H1 (cell line): ENCODE results near the gene EFHB. TPM values are rescaled to one million over a fixed set of nuclear protein-coding genes. Genes with fewer than 3 reads are reported as not detected.

ENCODE experiments used
- CTCF ChIA-PET: fragments of 300-600 bp; sonication (Branson Sonifier 250); formaldehyde crosslinking; loops from one replicate; lab custom pipeline; 2021; ENCODE audit not compliant: partially characterized antibody; lab: Charles Lee
- POLR2A ChIA-PET: fragments of 300-600 bp; sonication (Branson Sonifier 250); formaldehyde crosslinking; loops from one replicate; lab custom pipeline; 2021; ENCODE audit warnings: inconsistent platforms; ENCODE audit not compliant: partially characterized antibody; lab: Charles Lee
- DNase-seq, 2 experiments: peaks; one replicate each; pipeline versions ENCODE4 v3.0.0 to v3.0.0-alpha.2; 2010 to 2022; ENCODE audit warnings: low spot score in 2 of 2, low read depth in 1 of 2, mixed read lengths in 1 of 2
- FAIRE-seq: peaks from 2 replicates; lab custom pipeline; 2011; peaks lifted over from hg19 to GRCh38; lab: Jason Lieb, UNC
- H2AFZ ChIP-seq: 2 replicates; pipeline ENCODE4 v1.8.1; 2012; ENCODE audit warnings: low read length, inconsistent platforms
- H2AK5ac ChIP-seq: 2 replicates; pipeline ENCODE4 v1.6.1; 2013; ENCODE audit warnings: low read depth, low read length
- H2BK120ac ChIP-seq: replicated peaks from 2 replicates; pipeline ENCODE3; 2013; ENCODE audit warnings: low read depth, low read length, inconsistent platforms
- H2BK12ac ChIP-seq: 2 replicates; pipeline ENCODE4 v1.6.1; 2013; ENCODE audit warnings: low read depth, low read length
- H2BK15ac ChIP-seq: 2 replicates; pipeline ENCODE4 v1.6.1; 2013; ENCODE audit warnings: low read length
- H2BK20ac ChIP-seq: 2 replicates; pipeline ENCODE4 v1.6.1; 2013; ENCODE audit warnings: low read length
- H2BK5ac ChIP-seq: 2 replicates; pipeline ENCODE4 v1.6.1; 2013; ENCODE audit warnings: low read depth, low read length
- H3K14ac ChIP-seq: 2 replicates; pipeline ENCODE4 v1.6.1; 2013; ENCODE audit warnings: inconsistent platforms; ENCODE audit not compliant: insufficient read length
- H3K18ac ChIP-seq: 2 replicates; pipeline ENCODE4 v1.6.1; 2013; ENCODE audit warnings: low read length; ENCODE audit errors: extremely low read depth
- H3K23ac ChIP-seq: 2 replicates; pipeline ENCODE4 v1.6.1; 2013; ENCODE audit warnings: inconsistent platforms; ENCODE audit not compliant: insufficient read length
- H3K23me2 ChIP-seq: 2 replicates; pipeline ENCODE4 v1.6.1; 2013; ENCODE audit warnings: low read depth, low read length
- H3K27ac ChIP-seq: 2 replicates; pipeline ENCODE4 v1.6.1; 2011; ENCODE audit warnings: low read depth, low read length, inconsistent platforms
- H3K27me3 ChIP-seq, 4 experiments: replicated peaks in 1 of 4; 1 replicate in 1 of 4; 2 replicates in 3 of 4; pipeline versions ENCODE4 v1.6.1 to v1.8.1; 2011 to 2013; ENCODE audit warnings: low read length in 3 of 4, mild to moderate bottlenecking in 3 of 4, inconsistent platforms in 2 of 4, mixed read lengths in 2 of 4, moderate library complexity in 1 of 4; ENCODE audit not compliant: control insufficient read depth in 3 of 4, insufficient read depth in 3 of 4; ENCODE audit errors: extremely low read depth in 1 of 4
- H3K36me3 ChIP-seq, 4 experiments: 2 replicates each; pipeline versions ENCODE4 v1.6.1 to v1.8.1; 2011 to 2013; ENCODE audit warnings: mild to moderate bottlenecking in 4 of 4, low read length in 3 of 4, moderate library complexity in 2 of 4, control low read depth in 1 of 4, inconsistent platforms in 1 of 4; ENCODE audit not compliant: insufficient read depth in 4 of 4, control insufficient read depth in 2 of 4
- H3K4ac ChIP-seq: replicated peaks from 2 replicates; pipeline ENCODE3; 2013; ENCODE audit warnings: low read length, low read depth, mixed read lengths, inconsistent platforms; ENCODE audit not compliant: insufficient read length
- H3K4me1 ChIP-seq, 4 experiments: replicated peaks in 1 of 4; 1 replicate in 1 of 4; 2 replicates in 3 of 4; pipeline versions ENCODE4 v1.6.1 to v1.8.1; 2011 to 2013; ENCODE audit warnings: low read length in 3 of 4, inconsistent platforms in 2 of 4, mixed read lengths in 1 of 4; ENCODE audit not compliant: insufficient read depth in 4 of 4, control insufficient read depth in 3 of 4
- H3K4me2 ChIP-seq, 2 experiments: 2 replicates each; pipeline versions ENCODE4 v1.6.1 to v1.8.1; 2011 to 2013; ENCODE audit warnings: low read depth in 2 of 2, low read length in 2 of 2, control low read depth in 1 of 2, inconsistent platforms in 1 of 2, mild to moderate bottlenecking in 1 of 2; ENCODE audit not compliant: insufficient read depth in 1 of 2
- H3K4me3 ChIP-seq, 4 experiments: fragments of 200-600, 300-600 bp in 1 of 4; sonication (generic), shearing (Covaris generic), sonication (Bioruptor Twin) in 1 of 4; 2 replicates each; pipeline versions ENCODE4 v1.5.1 to v1.8.1; 2011 to 2016; ENCODE audit warnings: low read length in 4 of 4, low read depth in 3 of 4, control low read depth in 2 of 4, inconsistent platforms in 2 of 4, mild to moderate bottlenecking in 2 of 4, mixed read lengths in 1 of 4, moderate library complexity in 1 of 4; ENCODE audit not compliant: insufficient read depth in 2 of 4; ENCODE audit errors: extremely low read depth in 1 of 4
- H3K56ac ChIP-seq: replicated peaks from 2 replicates; pipeline ENCODE3; 2013; ENCODE audit warnings: low read depth, mild to moderate bottlenecking, mixed read lengths, low read length, inconsistent platforms; ENCODE audit not compliant: insufficient read length
- H3K79me1 ChIP-seq: 2 replicates; pipeline ENCODE4 v1.6.1; 2013; ENCODE audit warnings: low read depth, low read length, control low read depth
- H3K79me2 ChIP-seq, 2 experiments: 2 replicates each; pipeline versions ENCODE4 v1.6.1 to v1.8.1; 2012 to 2013; ENCODE audit warnings: low read length in 2 of 2, mild to moderate bottlenecking in 2 of 2, inconsistent platforms in 1 of 2; ENCODE audit not compliant: insufficient read depth in 2 of 2, control insufficient read depth in 1 of 2
- H3K9ac ChIP-seq, 4 experiments: replicated peaks in 1 of 4; 1 replicate in 1 of 4; 2 replicates in 3 of 4; pipeline versions ENCODE4 v1.6.1 to v1.8.1; 2011 to 2013; ENCODE audit warnings: low read depth in 3 of 4, low read length in 3 of 4, control low read depth in 2 of 4, mild to moderate bottlenecking in 2 of 4, moderate library complexity in 2 of 4, inconsistent platforms in 1 of 4; ENCODE audit errors: extremely low read depth in 1 of 4
- H3K9me3 ChIP-seq, 2 experiments: 2 replicates each; pipeline versions ENCODE4 v1.6.1 to v1.8.1; 2012 to 2013; ENCODE audit warnings: mild to moderate bottlenecking in 2 of 2, moderate library complexity in 2 of 2, control low read depth in 1 of 2, inconsistent platforms in 1 of 2, low read depth in 1 of 2, low read length in 1 of 2, mixed read lengths in 1 of 2; ENCODE audit not compliant: insufficient read depth in 2 of 2
- H4K20me1 ChIP-seq, 2 experiments: replicated peaks in 1 of 2; 2 replicates each; pipeline versions ENCODE3 to v1.8.1; 2011 to 2013; ENCODE audit warnings: inconsistent platforms in 2 of 2, low read length in 2 of 2, mild to moderate bottlenecking in 1 of 2; ENCODE audit not compliant: insufficient read depth in 2 of 2, control insufficient read depth in 1 of 2
- H4K5ac ChIP-seq: 2 replicates; pipeline ENCODE4 v1.6.1; 2013; ENCODE audit warnings: low read length, low read depth, mixed read lengths, inconsistent platforms; ENCODE audit not compliant: insufficient read length
- H4K8ac ChIP-seq: 2 replicates; pipeline ENCODE4 v1.8.0; 2013; ENCODE audit warnings: mild to moderate bottlenecking, moderate library complexity, low read length, inconsistent platforms; ENCODE audit not compliant: insufficient read depth; ENCODE audit errors: extremely low read depth
- H4K91ac ChIP-seq: replicated peaks from 2 replicates; pipeline ENCODE3; 2013; ENCODE audit warnings: low read length, mixed read lengths, inconsistent platforms; ENCODE audit not compliant: insufficient read length
- CTBP2 ChIP-seq: IDR thresholded peaks from 2 replicates; pipeline ENCODE4 v1.7.0; 2011; ENCODE audit warnings: borderline replicate concordance, mild to moderate bottlenecking, moderate library complexity, mixed read lengths, low read length; ENCODE audit not compliant: insufficient read depth, insufficient read length
- POU5F1 ChIP-seq: IDR thresholded peaks from 2 replicates; pipeline ENCODE4 v1.6.1; 2011; ENCODE audit warnings: low read depth, mild to moderate bottlenecking, low read length, moderate library complexity
- RFX5 ChIP-seq: IDR thresholded peaks from 2 replicates; pipeline ENCODE4 v1.6.1; 2011; ENCODE audit warnings: low read depth, low read length, improper control_type of control experiment, borderline replicate concordance
- SIN3A ChIP-seq, 2 experiments: IDR thresholded peaks in 1 of 2; conservative IDR thresholded peaks in 1 of 2; 2 replicates each; pipeline ENCODE4 v1.6.1; 2011 to 2012; ENCODE audit warnings: low read length in 2 of 2, improper control_type of control experiment in 1 of 2, low read depth in 1 of 2, mild to moderate bottlenecking in 1 of 2
- SRF ChIP-seq: IDR thresholded peaks from 2 replicates; pipeline ENCODE4 v1.6.1; 2011; ENCODE audit warnings: mild to moderate bottlenecking, low read depth, low read length, moderate library complexity
- TBP ChIP-seq: IDR thresholded peaks from 2 replicates; pipeline ENCODE4 v1.6.1; 2011; ENCODE audit warnings: low read depth, low read length, improper control_type of control experiment
- WGBS, 2 experiments: shearing (Covaris generic) in 1 of 2; methylation state at CpG; one replicate each; pipeline versions ENCODE4 v1.1.6 to v1.1.7; 2013 to 2015; ENCODE audit warnings: low lambda C conversion rate in 2 of 2, mixed read lengths in 2 of 2, inconsistent platforms in 1 of 2, low coverage in 1 of 2, missing lambda C conversion rate in 1 of 2; ENCODE audit not compliant: insufficient replicate concordance in 2 of 2, insufficient coverage in 1 of 2, insufficient read length in 1 of 2; ENCODE audit errors: extremely low coverage in 1 of 2, missing lambda C conversion rate in 1 of 2; 5-methylcytosine and 5-hydroxymethylcytosine counted together
- polyA plus RNA-seq, 7 experiments: library from polyadenylated mRNA; depleted of rRNA in 3 of 7; stranded (reverse) in 5 of 7; unstranded in 2 of 7; fragments of >200 nt in 5 of 7; fragments of 200-250 nt in 2 of 7; gene quantifications; 1 replicate in 5 of 7; 2 replicates in 1 of 7; 4 replicates in 1 of 7; pipeline versions ENCODE4 v1.2.1 to v1.2.3, GENCODE V29; 2011 to 2013; ENCODE audit warnings: missing spikeins in 2 of 7, mixed read lengths in 2 of 7
- total RNA-seq: library from RNA; stranded (reverse); fragmentation: NEBNext Ultra II Directional; extraction: Animal tissue kit (Norgen Biotek cat#: 25700); gene quantifications from 2 replicates; pipeline ENCODE4 v1.2.1, GENCODE V29; 2021

The EFHB gene
- total and polyA plus RNA-seq, 2 of the 8 experiments (the other 6 are each of a cell fraction or from before 2014, with no cell fraction given): 0.12 to 1.3 TPM

GRCh38 chr3:19940643-19941042, 6.6 kb upstream of the EFHB start:
- H2AFZ ChIP-seq: no peak overlapping the region
- H4K91ac ChIP-seq: no peak overlapping the region
- no peak overlapping the region for H2BK120ac ChIP-seq
- no peak for FAIRE-seq
- H3K18ac ChIP-seq: no peak overlapping the region
- WGBS, 2 experiments: 69% methylated on average over 1 of the region's 1 CpG; no CpG with 5 or more reads in 1 of the 2 experiments
- no peaks in the 10 kb centered on the region for H3K27me3 ChIP-seq
- no peak overlapping the region for H3K4ac ChIP-seq
- no peak overlapping the region for H4K8ac ChIP-seq
- H3K27ac ChIP-seq: no peak overlapping the region
- CTCF ChIA-PET: no interaction called here
- no peak overlapping the region for H3K56ac ChIP-seq
- no peaks in the 10 kb centered on the region for H3K23me2 ChIP-seq
- peaks cover 0 to 4% of the 10 kb centered on the region in 2 experiments; a peak in 1 of 4 replicates for H3K9me3 ChIP-seq
- H3K9ac ChIP-seq: no peak overlapping the region
- POLR2A ChIA-PET: no interaction called here
- H2BK15ac ChIP-seq: no peak overlapping the region
- H3K23ac ChIP-seq: no peak overlapping the region
- H2BK5ac ChIP-seq: no peak overlapping the region
- H3K79me1 ChIP-seq: no peaks in the 10 kb centered on the region
- no peaks in the 10 kb centered on the region for H3K79me2 ChIP-seq
- no peak overlapping the region for H2AK5ac ChIP-seq
- no peak overlapping the region for H3K4me2 ChIP-seq
- no peaks in the 10 kb centered on the region for H3K36me3 ChIP-seq
- no peaks in the 10 kb centered on the region for H3K4me1 ChIP-seq
- no peak for DNase-seq
- no peak overlapping the region for H2BK20ac ChIP-seq
- H4K20me1 ChIP-seq: no peaks in the 10 kb centered on the region
- no peak overlapping the region for H3K4me3 ChIP-seq
- H3K14ac ChIP-seq: no peak overlapping the region
- H2BK12ac ChIP-seq: no peak overlapping the region
- no peak overlapping the region for H4K5ac ChIP-seq
- no peak for TF ChIP-seq RFX5
- TF ChIP-seq SIN3A (conservative IDR thresholded peaks at IDR 0.05 in 1 of 2, IDR thresholded peaks at IDR 0.05 in 1 of 2; ENCODE audit: low read depth in 1 of 2, low read length in 2 of 2): no peak
- no peak for TF ChIP-seq CTBP2
- TF ChIP-seq SRF: no peak
- TF ChIP-seq POU5F1: no peak
- no peak for TF ChIP-seq TBP
